H1 (cell line): Measurements from ENCODE around the gene ANXA7. TPM values are rescaled to one million over a fixed set of nuclear protein-coding genes. Genes with fewer than 3 reads are reported as not detected.

Experiments used
- CHD1 ChIP-seq: IDR thresholded peaks from 2 replicates; pipeline ENCODE4 v1.6.1; 2012; ENCODE audit warnings: low read depth, low read length, improper control_type of control experiment
- EGR1 ChIP-seq: IDR thresholded peaks from 2 replicates; pipeline ENCODE4 v1.6.1; 2011; ENCODE audit warnings: low read depth, low read length, borderline replicate concordance
- GTF2F1 ChIP-seq: IDR thresholded peaks from 2 replicates; pipeline ENCODE4 v1.6.1; 2012; ENCODE audit warnings: low read depth, low read length, improper control_type of control experiment, borderline replicate concordance
- POLR2AphosphoS5 ChIP-seq: IDR thresholded peaks from 2 replicates; pipeline ENCODE4 v1.6.1; 2011; ENCODE audit warnings: low read depth, low read length
- TBP ChIP-seq: IDR thresholded peaks from 2 replicates; pipeline ENCODE4 v1.6.1; 2011; ENCODE audit warnings: low read depth, low read length, improper control_type of control experiment
- TCF12 ChIP-seq: IDR thresholded peaks from 2 replicates; pipeline ENCODE4 v1.6.1; 2011; ENCODE audit warnings: low read depth, mild to moderate bottlenecking, low read length
- polyA plus RNA-seq, 7 experiments: library from polyadenylated mRNA; depleted of rRNA in 3 of 7; stranded (reverse) in 5 of 7; unstranded in 2 of 7; fragments of >200 nt in 5 of 7; fragments of 200-250 nt in 2 of 7; gene quantifications; 1 replicate in 5 of 7; 2 replicates in 1 of 7; 4 replicates in 1 of 7; pipeline versions ENCODE4 v1.2.1 to v1.2.3, GENCODE V29; 2011 to 2013; ENCODE audit warnings: missing spikeins in 2 of 7, mixed read lengths in 2 of 7
- total RNA-seq: library from RNA; stranded (reverse); fragmentation: NEBNext Ultra II Directional; extraction: Animal tissue kit (Norgen Biotek cat#: 25700); gene quantifications from 2 replicates; pipeline ENCODE4 v1.2.1, GENCODE V29; 2021
- TF ChIP-seq, protein P1 (sequence below), 3 experiments: IDR thresholded peaks; 1 replicate in 2 of 3; 2 replicates in 1 of 3; pipeline versions ENCODE4 v1.5.1 to v1.6.1; 2011; ENCODE audit warnings: low read length in 3 of 3, mild to moderate bottlenecking in 3 of 3, inconsistent platforms in 2 of 3, low read depth in 1 of 3, moderate library complexity in 1 of 3; ENCODE audit not compliant: insufficient read depth in 1 of 3; ENCODE audit errors: control extremely low read depth in 1 of 3

Gene ANXA7
- total and polyA plus RNA-seq, 2 of the 8 experiments (the other 6 are each of a cell fraction or from before 2014, with no cell fraction given): 37.1 to 63.6 TPM

DNA sequence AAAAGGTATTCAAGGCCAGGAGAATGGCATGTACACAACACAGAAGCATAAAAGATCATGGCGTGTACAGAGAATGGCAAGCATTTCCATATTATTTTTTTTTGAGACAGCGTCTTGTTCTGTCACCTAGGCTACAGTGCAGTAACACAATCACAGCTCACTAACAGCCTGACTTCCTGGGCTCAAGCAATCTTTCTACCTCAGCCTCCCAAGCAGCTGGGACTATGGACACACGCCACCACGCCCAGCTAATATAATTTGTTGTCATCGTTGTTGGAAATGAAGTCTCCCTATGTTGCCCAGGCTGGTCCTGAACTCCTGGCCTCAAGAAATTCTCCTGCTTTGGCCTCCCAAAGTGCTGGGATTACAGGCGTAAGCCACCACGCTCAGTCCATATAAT is 27.3 kb downstream of the ANXA7 start (continued):
- TF ChIP-seq, protein P1, sequence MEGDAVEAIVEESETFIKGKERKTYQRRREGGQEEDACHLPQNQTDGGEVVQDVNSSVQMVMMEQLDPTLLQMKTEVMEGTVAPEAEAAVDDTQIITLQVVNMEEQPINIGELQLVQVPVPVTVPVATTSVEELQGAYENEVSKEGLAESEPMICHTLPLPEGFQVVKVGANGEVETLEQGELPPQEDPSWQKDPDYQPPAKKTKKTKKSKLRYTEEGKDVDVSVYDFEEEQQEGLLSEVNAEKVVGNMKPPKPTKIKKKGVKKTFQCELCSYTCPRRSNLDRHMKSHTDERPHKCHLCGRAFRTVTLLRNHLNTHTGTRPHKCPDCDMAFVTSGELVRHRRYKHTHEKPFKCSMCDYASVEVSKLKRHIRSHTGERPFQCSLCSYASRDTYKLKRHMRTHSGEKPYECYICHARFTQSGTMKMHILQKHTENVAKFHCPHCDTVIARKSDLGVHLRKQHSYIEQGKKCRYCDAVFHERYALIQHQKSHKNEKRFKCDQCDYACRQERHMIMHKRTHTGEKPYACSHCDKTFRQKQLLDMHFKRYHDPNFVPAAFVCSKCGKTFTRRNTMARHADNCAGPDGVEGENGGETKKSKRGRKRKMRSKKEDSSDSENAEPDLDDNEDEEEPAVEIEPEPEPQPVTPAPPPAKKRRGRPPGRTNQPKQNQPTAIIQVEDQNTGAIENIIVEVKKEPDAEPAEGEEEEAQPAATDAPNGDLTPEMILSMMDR (IDR thresholded peaks at IDR 0.05; ENCODE audit: control extremely low read depth in 1 of 3, insufficient read depth in 1 of 3, low read depth in 1 of 3, low read length in 3 of 3): no peak
- TF ChIP-seq CHD1 (no peak), EGR1 (no peak), GTF2F1 (no peak), TBP (no peak), TCF12 (no peak), POLR2AphosphoS5 (no peak)
- TF ChIP-seq, all 59 proteins: peak for 0
